ENCODE measurements around the gene HIGD1B.
"Not testable (repeated sequence)": the region's sequence is repeated elsewhere in the genome, so short reads cannot be mapped to it uniquely, and the experiment has no call there.

The HIGD1B gene

DNA sequence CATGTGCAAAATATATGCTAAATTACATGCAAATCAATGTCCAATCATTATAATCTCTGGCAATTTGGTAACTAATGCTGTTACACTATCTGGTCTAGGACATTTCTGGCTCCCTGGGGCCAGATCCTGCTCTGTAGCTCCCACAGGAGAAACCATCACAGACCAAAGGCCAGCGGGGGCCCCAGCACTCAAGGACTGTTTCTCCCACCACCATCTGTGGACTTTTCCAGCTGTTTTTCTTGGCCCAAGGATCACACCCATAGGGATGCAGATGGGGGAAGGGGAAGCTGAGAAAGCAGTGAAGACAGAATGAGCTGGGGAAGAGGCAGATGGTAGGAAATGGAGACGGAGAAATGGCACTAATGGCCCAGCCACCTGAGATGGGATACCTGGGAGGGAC is at the start of gene HIGD1B:
Gene HIGD1B (plus strand): TSS at position 298 of the 400 bp plus-strand sequence. CDS start 270 bp downstream, outside the sequence.
- no peak for DNase-seq

DNA sequence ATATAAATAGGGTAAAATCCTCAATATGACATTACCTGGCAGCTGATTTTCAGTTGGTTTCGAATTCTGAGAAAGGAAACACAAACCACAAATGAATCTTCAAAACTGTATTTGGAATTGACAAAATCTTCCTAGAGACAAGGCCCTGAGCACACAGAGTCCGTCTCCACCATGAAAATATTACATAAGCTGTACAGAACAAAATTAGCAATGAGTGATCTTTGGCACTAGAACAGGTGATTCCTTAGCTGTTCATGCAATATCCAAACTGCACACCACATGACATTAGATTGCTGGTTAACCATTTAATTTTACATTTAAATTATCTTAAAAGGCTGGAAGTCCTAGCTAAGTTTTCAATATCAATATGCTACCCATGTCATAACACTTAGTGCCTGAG is 49.3 kb upstream of the HIGD1B start:
- no peak for DNase-seq

DNA sequence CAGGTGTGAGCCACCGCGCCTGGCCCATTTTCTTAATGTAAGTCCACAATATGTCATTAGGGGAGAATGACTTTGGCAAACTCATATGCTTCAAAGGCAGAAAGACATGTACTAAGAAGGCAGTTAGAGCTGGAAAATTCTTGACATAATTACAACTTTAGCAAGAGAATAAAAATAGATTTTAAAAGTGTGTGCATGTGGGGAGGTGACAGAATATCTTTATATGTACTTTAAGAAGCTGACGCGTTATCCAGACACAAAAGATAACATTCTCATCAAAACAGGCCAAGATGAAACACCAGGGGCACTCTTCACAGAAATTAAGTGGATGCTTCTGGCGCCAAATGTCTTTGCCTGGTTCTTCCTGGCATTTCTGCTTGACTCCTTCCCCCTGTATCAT is 45.8 kb upstream of the HIGD1B start:
- no peak for DNase-seq

DNA sequence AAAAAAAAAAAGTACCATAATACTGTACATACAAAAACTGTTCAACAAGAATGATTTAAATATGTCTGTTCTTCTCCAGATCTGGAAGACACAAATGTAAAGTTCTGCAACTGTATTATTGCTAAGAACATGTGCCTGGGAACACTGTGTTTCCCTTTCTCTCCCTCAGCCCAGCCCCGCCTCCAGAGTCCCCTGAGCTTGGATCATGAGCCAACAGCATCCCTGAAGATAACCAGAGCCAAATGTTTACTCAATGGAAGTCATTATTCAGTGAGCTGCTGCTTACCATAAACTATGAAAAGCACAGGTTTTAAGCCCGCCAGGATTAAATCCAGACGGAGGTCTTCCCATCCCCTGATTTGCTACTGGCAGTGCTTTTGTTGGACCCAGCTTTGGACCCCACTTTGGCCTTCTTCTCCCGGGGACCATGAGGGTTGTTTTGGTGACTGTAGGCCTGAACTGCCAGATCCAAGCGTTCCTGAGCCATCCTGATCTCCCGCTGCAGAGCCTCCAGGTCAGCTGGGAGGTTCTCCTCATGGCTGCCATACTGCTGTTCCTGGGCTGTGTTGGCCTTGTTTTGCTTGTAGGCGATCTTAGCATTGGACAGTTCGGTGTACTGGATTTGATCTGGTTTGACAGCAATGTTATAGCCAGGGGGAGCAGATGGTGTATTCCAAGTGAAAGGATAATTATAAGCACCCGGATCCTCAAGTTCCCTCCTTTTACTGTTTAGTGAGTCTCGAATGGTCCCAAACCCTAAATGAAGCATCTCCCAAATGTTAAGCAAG is 43.2 kb upstream of the HIGD1B start:
- DNase-seq, result peak; percentile 53

DNA sequence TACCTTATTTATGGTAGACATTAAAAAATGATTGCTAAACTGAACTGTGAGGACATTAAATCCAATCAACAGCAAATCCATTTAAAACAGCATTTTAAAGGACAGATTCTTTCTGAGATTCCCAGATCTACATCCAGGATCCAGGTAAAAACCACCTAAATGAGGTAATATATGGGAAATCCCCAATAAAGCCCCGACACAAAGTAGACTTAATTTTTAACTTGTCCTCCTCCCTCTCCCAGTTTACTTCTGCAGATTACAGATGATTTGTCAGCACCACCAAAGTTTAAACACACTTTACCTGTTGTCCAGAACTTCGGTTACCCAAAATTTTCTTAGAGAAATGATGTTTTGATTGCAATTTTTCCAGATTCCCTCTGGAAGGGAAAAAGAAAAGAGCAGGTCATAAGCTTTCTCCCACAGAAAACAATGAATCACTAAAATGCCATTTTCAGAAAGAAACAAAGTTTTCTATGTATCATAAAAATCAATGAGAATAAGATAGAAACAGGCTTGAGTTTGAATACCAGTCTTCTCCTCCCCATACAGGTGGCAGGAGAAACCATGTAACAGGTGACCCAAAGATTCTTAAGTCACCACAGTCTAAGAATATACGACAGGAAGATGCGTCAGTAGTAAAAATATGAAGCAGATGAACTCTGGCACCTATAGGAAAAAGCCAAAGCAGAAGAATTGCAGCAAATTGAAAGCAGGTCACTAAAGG is 40.4 kb upstream of the HIGD1B start:
- no peak for DNase-seq

DNA sequence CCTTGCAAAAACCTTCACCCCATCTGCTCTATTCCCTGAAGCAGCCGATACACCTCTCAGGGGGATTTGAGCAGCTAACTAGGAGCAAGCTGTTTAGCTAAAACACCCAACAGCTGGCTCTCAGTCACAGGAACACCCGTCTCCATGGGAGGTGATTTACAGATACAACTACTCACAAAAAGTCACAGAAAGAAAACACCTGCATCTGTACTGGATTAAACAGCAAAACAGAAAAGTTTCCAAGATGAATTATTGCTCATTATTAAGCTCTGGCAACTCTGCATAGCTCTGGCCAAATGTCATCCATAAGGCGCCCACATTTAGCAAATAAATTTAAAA is 39.9 kb upstream of the HIGD1B start:
- DNase-seq, result peak; percentile 75

DNA sequence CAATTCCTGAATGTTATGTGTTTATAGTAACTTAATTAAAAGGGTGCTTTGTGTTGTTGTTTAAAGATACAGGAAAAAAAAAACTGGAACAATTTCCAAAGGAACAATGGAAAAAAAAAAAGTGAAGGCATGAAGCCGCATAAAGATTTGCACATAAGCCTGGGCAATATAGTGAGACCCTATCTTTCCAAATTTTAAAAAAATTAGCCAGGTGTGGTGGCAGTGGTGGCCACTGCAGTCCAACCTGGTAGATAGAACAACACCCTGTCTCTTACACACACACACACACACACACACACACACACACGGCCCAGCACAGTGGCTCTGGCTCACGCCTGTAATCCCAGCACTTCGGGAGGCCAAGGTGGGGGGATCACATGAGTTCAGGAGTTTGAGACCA is 39.5 kb upstream of the HIGD1B start:
- DNase-seq, result no peak

DNA sequence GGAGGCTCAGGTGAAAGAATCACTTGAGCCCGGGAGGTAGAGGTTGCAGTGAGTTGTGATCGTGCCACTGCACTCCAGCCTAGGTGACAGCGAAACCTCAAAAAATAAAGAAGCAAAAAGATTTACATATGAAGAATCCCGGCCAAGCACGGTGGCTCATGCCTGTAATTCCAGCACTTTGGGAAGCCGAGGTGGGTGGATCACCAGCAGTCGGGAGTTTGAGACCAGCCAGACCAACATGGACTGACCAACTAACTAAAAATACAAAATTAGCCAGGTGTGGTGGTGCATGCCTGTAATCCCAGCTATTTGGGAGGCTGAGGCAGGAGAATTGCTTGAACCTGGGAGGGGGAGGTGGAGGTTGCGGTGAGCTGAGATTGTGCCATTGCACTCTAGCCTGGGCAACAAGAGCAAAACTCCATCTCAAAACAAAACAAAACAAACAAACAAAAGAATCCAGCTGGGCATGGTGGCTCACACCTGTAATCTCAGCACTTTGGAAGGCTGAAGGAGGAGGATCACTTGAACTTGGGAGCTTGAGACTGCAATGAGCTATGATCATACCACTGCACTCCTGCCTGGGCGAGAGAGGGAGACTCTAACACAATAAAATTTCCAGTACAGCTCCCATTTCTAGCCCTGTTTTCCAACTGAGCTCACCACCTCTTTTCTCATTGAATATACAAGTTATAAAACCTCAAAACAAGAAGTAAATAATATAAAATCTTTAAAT is 38.9 kb upstream of the HIGD1B start:
- not testable (repeated sequence) for DNase-seq

DNA sequence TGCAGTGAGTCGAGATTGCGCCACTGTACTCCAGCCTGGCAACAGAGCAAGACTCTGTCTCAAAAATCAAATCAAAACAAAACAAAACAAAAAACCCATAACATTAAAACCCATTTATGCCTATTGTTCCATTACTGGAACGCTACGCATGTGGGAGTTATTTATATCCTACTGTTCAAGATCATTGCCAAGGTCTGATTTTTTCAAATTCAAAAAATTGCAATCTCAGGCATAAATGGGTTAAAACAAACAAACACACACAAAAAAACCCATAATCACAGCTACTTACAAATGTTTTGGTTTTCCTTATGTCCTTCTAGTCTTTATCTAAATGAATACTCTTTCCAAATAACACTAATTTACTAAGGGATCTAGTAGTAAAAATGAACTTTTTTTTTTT is 35.4 kb upstream of the HIGD1B start:
- DNase-seq, result no peak

DNA sequence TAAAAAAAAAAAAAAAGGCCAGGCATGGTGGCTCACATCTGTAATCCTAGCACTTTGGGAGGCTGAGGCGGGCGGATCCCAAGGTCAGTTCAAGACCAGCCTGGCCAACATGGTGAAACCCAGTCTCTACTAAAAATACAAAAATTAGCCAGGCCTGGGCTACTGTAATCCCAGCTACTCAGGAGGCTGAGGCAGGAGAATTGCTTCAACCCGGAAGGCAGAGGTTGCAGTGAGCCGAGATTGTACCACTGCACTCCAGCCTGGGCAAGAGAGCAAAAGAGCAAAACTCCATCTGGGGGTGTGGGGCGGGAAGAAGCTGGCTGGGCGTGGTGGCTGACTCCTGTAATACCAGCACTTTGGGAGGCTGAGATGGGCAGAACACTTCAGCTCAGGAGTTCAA is 29.2 kb upstream of the HIGD1B start:
- not testable (repeated sequence) for DNase-seq

DNA sequence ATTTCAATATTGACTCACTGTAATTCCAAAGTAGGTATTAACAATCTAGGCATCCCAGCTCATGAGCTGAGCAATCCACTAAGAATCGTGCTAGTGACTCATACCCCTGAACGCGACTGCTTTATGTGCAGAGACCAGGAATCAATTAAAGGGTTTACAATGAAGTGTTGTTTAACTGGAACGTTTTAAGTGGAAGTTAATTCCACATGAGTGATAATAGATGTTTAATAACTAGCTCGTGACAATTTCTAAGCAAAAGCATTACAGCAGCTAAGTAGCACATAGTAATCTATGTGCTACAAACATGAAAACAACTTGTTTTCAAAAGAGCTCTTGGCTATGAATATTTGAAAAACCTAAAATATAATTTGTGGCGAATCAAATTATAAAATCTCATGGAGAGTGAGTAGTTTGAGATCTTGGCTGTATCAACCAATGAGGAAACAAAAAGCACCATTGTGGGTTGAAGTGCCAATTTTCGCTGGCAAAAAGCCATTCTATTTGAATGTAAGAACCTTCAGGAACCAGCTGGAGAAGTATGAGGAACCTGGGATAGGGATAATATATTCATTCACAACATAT is 27.0 kb upstream of the HIGD1B start:
- peak; percentile 96 for DNase-seq

DNA sequence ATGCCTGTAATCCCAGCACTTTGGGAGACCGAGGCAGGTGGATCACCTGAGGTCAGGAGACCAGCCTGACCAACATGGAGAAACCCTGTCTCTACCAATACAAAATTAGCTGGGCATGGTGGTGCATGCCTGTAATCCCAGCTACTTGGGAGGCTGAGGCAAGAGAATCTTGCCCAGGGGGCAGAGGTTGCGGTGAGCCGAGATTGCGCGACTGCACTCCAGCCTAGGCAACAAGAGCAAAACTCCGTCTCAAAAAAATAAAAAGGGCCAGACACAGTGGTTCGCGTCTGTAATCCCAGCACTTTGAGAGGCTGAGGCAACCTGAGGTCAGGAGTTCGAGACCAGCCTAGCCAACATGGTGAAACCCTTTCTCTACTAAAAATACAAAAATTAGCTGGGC is 22.4 kb upstream of the HIGD1B start:
- not testable (repeated sequence) for DNase-seq

DNA sequence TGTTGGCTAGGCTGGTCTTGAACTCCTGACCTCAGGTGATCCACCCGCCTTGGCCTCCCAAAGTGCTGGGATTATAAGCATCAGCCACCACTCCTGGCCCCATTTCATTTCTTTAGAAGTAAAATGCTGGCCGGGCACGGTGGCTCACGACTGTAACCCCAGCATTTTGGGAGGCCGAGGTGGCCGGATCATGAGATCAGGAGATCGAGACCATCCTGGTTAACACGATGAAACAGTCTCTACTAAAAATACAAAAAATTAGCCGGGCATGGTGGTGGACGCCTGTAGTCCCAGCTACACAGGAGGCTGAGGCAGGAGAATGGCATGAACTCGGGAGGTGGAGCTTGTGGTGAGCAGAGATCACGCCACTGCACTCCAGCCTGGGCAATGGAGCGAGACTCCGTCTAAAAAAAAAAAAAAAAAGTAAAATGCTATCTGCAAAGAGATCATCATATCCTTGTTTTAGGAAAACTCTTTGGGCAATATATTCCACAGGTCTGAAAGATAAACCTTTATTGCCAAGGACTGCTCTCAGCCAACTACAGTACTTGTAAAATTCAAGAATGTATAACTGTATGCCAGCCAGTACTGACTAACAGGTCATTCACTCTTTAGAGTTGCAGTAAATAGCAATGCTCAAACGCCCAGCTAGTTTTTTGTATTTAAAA is 21.4 kb upstream of the HIGD1B start:
- no peak for DNase-seq

DNA sequence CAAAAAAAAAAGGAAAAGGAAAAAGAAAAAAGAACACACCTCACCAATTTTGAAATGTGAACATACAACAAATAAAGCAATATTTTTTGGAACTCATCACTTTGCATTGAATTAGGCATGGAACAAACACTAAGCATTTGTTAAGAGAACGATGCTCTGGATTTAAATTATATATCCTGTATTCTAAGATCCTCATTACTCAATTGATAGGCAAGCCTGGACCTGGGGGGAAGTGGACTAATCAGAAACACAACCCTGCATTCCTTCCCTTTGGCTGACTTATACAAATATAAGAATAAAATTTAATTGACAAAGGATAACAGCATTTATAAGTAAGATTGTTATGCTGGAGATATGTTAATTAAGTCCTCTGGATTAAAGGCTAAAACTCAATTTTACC is 19.8 kb upstream of the HIGD1B start:
- DNase-seq, result peak; percentile 37

DNA sequence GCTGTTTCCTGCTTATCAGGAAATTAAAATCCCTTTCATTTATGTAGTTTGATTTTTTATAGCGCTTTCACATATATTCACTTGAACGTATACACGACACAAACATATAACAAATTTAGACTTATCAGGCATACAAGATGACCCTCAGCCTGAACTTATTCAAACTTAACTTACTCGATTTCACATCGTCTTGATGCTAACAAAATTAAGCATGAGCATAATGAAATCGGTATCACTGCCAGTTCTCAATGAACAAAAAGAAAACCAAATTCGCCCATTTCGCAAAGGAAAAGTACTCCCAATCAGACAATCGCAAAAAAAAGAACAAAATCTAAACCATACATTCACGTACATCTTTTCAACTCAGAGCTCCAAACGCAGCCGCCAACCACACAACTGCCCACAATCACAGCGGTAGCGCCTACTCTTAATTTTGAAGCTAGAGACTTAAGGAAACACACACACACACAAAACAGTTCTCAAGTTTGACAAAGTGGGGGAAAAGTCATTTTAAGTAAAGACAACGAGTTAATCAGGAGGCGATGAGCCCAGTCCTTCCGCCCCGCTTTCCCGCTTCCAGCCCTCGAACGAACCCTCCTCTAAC is 18.7 kb upstream of the HIGD1B start:
- peak; percentile 23 for DNase-seq

DNA sequence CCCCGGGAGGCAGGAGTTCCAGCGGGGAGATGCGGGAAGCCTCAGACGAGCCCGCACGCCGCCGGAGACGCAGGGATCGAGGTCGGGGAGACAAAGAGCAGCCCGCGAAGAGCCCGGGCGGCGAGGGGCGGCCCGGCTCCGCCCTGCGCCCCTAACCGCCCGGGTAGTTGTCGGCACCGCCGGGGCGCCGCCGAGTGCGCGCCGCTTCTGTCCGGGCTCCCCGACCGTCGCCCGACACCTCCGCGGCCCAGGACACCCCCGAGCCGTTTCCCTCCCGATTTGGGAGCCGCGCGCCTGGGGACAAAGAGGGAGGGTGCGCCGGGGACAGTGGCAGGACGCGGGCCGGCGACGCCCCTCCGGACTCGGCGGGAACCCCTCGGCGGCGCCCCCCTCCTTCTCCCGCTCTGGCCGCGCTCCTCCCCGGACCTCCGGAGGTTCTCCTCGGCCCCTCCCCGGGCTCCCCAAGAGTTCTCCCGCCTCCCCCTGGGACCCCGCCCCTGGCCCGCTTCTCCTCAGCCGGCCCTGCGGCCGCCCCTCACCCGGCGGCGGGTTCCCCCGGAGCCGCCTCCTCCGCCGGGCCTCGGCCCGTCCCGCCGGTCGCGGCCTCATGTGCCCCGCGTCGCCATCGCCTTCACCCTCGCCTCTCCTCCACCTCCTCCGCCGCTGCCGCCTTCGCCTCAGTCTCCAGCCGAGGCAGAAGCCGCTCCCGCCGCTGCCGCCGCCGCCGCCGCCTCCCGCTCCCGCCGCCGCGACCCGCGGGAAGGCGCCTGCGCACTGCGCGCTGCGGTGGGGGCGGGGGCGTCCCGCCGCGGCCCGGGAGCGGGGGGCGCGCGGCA is 17.9 kb upstream of the HIGD1B start, which contains the start of gene GJC1:
Gene GJC1 (minus strand): TSS at position 765 of the 836 bp plus-strand sequence. CDS start 24,470 bp downstream, outside the sequence.
- peak; percentile 53 for DNase-seq

DNA sequence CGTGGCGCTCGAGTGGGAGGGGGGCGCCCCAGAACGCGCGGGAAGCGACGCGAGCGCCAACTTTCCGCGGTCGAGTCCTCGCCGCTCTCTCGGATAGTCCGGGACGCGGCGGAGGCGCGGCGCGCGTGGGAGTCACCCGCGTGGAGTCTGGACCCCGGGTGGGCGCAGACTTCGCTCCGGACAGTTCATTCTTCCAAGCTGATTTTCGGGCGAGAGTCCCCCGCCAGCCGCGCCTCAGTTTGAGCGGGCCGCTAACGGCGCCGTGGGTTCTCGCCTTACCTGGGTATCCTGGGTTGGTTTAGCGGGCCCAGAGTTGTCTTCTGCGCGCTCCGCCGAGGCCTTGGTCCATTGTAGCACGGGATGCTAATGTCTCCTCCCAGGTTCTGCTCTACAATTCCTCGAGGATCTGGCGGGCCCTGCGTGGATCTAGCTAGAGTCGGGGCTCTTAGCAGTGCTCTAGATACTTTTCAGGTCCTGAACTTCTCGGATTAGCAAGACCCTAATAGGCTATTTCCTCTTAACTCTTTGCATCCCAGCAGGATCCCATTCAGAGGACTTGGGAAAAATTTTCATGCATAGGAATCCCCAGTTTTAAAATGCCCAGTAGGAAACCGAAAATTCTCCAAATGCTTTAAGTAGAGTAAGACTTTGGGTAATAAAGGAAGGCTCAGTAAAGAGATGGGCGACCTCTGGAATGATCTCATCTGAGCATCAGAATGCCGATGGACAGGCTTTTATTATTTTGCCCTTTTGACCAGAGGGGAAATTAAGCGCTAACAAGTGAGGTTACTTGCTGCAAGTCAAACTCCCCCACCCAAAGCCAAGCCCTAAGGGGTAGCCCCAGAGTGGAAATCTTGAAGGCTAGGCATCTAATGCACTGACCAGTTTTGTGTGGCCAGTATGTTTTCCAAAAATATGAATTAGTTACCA is 17.1 kb upstream of the HIGD1B start:
- peak; percentile 21 for DNase-seq

DNA sequence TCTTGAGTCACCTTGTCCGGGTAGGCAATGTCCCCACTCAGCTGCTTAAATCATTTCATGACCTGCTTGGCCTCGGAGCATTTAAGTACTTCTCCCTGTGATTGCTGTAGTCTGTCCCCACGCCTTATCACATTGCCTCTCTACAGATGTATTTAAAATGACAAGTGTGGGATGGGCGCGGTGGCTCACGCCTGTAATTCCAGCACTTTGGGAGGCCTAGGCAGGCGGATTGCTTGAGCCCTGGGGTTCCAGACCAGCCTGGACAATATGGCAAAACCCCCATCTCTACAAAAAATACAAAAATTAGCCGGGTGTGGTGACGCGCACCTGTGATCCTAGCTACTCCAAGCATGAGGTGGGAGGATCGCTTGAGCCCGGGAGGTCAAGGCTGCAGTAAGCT is 16.3 kb upstream of the HIGD1B start:
- DNase-seq, result no peak

DNA sequence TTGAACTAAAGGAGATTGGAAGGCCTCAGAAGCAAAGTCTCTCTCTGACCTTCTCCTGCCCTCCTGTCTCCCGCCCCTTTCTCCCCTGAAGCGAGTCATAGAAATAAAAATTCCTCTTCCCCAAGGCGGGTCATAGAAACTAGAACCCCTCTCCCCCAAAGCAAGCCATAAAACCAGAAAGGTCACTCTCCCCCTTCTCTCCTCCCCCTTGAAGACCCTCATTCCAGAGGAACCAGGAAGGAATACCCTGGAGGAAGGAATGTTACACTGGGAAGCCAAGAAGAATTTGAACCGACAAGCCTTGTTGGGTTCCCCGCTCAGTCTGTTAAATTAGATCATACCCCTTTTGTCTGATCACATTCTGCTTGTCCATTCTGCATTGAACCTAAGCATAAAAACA is 14.9 kb upstream of the HIGD1B start:
- no peak for DNase-seq

DNA sequence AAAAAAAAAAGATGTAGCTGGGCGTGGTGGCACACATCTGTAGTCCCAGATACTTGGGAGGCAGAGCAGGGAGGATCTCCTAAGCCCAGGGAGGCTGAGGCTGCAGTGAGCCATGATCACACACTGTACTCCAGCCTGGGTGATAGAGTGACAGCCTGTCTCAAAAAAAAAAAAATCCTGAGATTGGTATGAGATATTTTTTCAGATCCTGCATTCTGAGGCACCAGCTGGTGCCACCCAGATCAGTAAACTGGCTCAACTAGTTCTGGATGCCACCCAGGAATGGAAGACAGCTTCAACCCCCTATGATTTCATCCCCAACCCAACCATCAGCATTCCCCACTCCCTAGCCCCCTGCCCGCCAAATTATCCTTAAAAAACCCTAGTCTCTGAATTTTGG is 10.5 kb upstream of the HIGD1B start:
- DNase-seq, result no peak

All from fibroblast of skin of right quadriceps (primary cell).